ENCODE measurements around the gene RFX2. TPM values are rescaled to one million over a fixed set of nuclear protein-coding genes. Genes with fewer than 3 reads are reported as not detected.
A peak's percentile ranks its signal among the peaks of the same experiment; 100 is the strongest.
"Not testable (repeated sequence)": the region's sequence is repeated elsewhere in the genome, so short reads cannot be mapped to it uniquely, and the experiment has no call there.

Gene RFX2
- total RNA-seq, 1 experiment from 2014 or later: 13.4 TPM

DNA sequence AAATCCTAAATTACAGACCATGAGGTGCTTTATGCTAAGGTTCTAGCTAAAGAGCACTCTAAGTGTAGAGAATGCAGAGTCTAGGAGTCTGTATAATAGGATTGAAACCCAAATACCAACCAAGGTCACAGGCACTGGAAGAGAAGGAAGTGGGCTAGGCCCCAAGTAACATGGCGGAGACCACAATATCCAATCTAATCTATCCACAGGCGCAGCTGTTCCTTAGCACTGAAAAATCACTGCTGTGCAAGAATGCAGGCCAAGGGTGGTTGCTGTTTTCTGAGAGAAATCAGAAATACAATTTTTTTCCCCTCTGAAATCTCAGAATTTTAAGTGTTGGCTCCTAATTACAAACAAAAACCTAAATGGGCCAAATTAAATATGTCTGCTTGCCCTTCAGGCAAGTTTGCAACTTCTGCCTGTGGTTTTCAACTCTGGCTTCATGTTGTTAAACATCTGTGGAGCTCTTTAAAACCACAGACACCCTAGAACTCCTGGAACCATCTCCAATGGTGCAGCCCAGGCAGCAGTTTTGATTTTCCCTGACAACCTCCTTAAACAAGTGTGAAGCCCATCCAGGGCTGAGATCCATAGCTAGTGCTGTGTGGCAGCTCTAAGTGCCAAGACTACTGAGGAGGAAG lies 138.5 kb downstream of the RFX2 start:
- DNase-seq (ENCODE audit: low read depth): no peak

DNA sequence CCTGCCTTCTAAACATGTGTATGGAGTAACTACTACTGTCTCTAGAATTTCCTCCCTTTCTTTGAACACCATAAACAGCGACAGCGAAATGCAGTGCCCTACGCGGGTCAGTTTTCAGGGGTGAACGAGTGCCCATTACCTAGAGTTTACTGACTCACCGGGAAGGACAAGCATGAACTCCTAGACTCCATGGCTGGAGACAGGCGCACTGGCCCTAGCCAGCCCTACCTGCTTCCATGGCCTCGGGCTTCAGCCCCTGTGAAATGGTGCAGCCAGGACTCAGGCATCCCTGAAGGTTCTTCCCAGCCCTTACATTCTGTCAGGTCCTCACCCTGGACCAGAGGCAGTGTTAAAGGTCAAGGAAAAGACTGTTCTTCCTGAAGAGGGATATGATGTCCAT lies 140.8 kb downstream of the RFX2 start:
- DNase-seq (ENCODE audit: low read depth): no peak

DNA sequence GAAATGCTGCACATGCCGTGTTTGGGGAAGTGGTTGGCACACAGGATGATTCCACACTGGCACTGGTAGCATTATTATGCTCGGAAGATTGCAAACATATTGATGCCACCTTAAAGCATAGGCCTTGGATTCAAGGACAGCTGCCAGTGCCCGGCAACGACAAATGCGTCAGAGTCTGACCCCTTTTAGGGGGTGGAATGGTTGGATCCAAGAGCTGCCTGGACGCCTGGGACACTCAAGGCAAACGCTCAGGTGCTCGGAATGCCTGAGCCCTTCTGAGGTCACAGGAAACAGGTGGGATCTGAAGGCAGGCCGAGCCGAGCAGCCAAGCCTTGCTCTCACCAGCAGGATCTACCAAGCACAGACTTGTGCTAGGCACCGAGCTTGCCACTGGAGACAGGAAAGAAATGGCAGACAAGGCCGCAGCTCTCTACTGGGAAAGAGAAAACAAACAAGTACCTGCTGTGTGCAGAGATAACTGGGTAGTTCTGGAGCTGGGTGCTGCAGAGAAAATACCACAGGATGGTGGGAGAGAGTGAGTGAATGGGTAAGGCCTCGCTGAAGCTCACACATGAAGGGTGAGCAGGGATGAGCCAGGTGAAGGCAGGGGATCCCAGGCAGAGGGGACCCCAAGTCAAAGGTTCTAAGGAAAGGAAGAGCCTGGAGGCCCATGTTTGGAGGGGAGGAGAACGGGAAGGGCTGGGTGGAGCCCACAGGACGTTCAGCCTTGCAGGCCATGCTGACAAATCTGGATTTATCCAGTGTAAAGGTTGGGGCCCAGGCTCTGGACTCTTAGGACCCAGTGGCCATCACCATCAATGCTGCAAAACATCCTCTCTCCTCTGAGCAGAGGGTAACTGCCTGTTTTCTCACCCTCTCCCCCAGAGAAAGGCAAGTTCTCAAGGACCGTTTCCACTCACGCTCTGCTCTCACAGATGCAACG lies 141.6 kb downstream of the RFX2 start:
- no peak for DNase-seq (ENCODE audit: low read depth)

- peak; percentile 75 for DNase-seq (ENCODE audit: low read depth)
Measured at GRCh38 chr19:5967994-5968430, 142.3 kb downstream of the RFX2 start.

GRCh38 chr19:5967571-5967970 lies 142.7 kb downstream of the RFX2 start:
- DNase-seq (ENCODE audit: low read depth): no peak

DNA sequence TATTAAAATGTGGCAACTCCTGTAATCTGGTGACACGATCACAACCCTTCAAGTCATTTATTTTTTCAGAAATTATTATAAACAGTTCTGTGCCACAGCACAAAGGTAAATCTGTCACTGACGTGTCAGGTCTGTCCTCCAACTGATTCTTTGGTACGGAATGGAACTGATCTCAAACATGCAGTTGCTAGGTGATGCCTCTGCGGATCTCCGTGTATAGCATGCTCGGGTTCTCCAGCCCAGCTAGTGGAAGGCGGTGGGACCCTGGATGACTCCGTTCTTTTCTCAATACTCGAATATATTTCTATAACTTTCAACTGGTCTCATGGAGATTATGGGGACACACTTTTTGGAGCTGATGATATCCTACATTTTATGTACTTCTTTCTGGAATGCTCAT lies 143.4 kb downstream of the RFX2 start:
- no peak for DNase-seq (ENCODE audit: low read depth)

DNA sequence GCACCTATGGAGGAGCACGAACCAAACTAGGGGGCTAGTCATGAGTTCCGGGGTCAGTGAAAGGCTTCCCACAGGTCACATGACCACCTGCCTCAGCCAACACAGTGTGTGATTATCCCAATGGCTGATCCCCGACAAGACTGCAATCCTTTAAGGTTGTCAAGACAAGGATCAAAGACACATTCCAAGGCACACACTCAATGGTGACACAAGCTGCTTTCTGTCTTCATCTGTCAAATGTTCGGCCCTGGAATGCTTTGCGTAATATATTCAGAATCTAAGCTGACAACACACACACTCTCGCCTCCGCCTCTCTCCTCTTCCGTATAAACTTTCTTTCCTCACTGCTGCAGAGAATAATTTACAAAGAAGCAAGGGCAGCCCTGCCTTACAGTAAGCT lies 144.1 kb downstream of the RFX2 start:
- no peak for DNase-seq (ENCODE audit: low read depth)

- DNase-seq (ENCODE audit: low read depth): no peak
Measured at GRCh38 chr19:5964816-5965565, 145.3 kb downstream of the RFX2 start.

DNA sequence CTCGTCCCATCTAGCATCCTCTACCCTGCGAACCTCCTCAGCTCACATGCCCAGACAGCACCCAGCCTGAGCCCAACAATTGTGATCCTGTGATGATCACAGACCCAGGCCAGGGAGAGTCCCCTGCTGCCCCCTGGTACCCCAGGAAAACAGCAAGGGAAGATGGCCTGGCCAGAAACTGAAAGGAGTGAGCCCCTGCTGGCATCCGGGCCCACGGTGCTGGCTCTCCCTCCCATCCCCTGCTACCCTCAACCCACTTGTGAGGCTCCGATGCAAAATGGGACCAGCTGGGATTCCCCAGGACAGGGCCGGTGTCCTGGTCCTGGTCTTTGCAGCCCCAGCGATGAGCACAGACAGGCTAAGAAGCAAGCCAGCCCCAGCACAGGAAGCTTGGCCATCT lies 146.4 kb downstream of the RFX2 start:
- DNase-seq (ENCODE audit: low read depth): no peak

DNA sequence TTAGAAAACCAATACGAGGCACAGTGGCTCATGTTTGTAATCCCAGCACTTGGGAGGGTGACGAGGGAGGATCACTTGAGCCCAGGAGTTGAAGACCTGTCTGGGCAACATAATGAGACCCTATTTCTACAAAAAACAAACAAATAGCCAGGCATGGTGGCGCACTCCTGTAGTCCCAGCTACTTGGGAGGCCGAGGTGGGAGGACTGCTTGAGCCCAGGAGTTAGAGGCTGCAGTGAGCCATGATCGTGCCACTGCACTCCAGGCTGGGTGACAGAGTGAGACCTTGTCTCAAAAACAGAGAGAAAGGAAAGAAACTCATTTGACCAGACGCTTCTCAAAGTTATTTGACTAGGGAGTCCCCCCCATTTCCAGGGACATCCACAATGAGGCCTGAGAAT lies 147.0 kb downstream of the RFX2 start:
- DNase-seq (ENCODE audit: low read depth): not testable (repeated sequence)

GRCh38 chr19:5961969-5962945 lies 148.0 kb downstream of the RFX2 start:
- no peak for DNase-seq (ENCODE audit: low read depth)

GRCh38 chr19:5961641-5961968 lies 148.7 kb downstream of the RFX2 start:
- not testable (repeated sequence) for DNase-seq (ENCODE audit: low read depth)

GRCh38 chr19:5960005-5961001 lies 150.0 kb downstream of the RFX2 start:
- no peak for DNase-seq (ENCODE audit: low read depth)

DNA sequence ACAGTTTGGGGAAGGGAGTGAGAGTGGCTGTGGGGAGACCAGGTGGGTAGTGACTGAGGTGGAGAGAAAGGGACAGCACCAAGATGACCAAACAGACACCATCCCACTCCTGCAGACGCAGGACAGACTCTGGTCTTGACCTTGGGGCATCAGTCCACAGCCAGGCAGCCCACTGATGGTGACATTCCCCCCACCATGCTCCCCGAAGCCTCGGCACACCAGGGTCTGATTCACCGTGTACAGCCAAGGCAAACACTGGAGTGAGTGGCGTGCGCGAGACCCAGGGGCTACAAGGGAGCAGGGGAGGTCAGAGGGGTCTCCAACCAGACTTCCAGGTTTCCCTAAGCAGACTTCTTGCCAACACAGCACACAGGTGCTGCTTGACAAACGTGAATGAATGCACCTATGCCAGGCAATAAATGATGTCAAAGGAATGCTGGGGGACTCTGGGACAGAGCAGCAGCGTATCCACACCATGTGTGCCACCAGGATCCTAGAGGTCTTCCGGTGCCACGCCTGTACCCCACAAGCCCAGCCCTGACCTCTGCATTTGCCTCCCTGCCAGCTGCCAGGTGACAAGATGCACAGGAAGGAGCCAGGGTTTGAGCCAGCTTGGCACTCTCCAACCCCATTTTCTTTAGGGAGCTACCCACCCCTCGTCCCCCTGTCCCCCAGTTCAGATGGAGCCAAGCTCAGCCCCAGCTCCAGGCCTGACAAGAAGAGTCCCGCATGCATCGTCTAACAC lies 150.9 kb downstream of the RFX2 start:
- no peak for DNase-seq (ENCODE audit: low read depth)

DNA sequence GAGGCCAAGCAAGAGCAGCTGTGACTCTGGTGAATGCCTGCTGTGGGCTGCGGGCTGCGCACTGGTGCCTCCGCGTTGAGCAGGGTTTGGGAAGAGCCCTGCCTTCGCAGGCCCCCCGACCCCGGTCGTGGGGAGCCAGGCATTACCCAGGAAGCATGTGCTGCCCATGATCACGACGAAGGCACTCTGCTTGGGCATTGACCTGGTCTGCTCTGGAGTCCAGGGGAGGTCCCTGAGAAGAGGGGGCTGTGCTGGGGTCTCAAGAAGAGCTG lies 151.5 kb downstream of the RFX2 start:
- DNase-seq (ENCODE audit: low read depth): no peak

- DNase-seq (ENCODE audit: low read depth): no peak
Measured at GRCh38 chr19:5958074-5958850, 152.0 kb downstream of the RFX2 start.

GRCh38 chr19:5957170-5957569 lies 153.1 kb downstream of the RFX2 start:
- peak; percentile 68 for DNase-seq (ENCODE audit: low read depth)

DNA sequence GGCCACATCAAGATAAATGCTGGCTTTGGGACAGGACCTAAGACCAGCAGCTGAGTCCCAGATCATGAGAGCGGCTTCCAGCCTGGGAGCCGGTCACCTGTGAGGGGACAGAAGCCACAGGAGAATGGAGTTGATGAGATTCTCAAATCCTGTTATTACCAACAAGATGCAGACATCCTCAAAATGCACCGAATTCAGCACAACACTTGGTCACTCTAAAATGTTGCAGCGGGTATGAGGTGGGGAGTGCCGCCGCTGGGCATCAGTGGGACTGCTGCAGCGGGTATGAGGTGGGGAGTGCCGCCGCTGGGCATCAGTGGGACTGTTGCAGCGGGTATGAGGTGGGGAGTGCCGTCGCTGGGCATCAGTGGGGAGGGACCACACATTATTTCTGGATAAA lies 153.6 kb downstream of the RFX2 start:
- DNase-seq (ENCODE audit: low read depth): no peak

- no peak for DNase-seq (ENCODE audit: low read depth)
Measured at GRCh38 chr19:5956323-5956722, 154.0 kb downstream of the RFX2 start.
